ENCODE measurements around the gene ZDHHC1. TPM values are rescaled to one million over a fixed set of nuclear protein-coding genes. Genes with fewer than 3 reads are reported as not detected.

ZDHHC1 gene
- total RNA-seq, 1 donor, result 7.6 TPM

DNA sequence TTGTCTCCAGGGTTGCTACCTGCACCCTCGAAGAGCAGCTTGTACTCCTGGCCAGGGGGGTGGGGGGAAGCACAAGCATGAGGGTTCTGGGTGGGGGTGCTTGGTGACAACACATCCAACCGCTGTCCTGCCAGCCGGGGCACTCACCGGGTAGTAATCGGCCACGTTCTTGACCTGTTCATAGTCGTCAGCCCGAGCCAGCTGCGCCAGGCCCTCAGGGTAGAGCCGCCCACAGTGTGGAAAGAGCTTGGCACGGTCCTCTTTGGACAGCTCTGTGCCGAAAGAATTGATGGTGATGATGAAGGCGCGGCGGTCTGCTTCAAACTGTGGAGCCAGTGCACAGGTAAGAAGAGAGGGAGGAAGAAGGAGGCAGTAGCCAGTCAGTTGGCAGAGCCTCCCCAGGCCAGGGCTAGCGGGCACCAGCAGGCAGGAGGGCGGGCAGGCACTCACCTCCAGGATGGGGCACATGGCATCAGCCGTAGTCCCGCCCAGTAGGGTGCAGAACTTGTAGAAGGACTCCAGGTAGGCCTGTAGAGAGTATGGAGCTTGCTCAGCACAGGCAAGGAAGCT lies 22.6 kb upstream of the ZDHHC1 start:
- no peak for DNase-seq (ENCODE audit: low read depth)
- no peak overlapping the region for H3K4me3 ChIP-seq (ENCODE audit: low read depth, low read length)
- TF ChIP-seq, protein P1, sequence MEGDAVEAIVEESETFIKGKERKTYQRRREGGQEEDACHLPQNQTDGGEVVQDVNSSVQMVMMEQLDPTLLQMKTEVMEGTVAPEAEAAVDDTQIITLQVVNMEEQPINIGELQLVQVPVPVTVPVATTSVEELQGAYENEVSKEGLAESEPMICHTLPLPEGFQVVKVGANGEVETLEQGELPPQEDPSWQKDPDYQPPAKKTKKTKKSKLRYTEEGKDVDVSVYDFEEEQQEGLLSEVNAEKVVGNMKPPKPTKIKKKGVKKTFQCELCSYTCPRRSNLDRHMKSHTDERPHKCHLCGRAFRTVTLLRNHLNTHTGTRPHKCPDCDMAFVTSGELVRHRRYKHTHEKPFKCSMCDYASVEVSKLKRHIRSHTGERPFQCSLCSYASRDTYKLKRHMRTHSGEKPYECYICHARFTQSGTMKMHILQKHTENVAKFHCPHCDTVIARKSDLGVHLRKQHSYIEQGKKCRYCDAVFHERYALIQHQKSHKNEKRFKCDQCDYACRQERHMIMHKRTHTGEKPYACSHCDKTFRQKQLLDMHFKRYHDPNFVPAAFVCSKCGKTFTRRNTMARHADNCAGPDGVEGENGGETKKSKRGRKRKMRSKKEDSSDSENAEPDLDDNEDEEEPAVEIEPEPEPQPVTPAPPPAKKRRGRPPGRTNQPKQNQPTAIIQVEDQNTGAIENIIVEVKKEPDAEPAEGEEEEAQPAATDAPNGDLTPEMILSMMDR (IDR thresholded peaks at IDR 0.05; ENCODE audit: insufficient read depth, low read length), result no peak

DNA sequence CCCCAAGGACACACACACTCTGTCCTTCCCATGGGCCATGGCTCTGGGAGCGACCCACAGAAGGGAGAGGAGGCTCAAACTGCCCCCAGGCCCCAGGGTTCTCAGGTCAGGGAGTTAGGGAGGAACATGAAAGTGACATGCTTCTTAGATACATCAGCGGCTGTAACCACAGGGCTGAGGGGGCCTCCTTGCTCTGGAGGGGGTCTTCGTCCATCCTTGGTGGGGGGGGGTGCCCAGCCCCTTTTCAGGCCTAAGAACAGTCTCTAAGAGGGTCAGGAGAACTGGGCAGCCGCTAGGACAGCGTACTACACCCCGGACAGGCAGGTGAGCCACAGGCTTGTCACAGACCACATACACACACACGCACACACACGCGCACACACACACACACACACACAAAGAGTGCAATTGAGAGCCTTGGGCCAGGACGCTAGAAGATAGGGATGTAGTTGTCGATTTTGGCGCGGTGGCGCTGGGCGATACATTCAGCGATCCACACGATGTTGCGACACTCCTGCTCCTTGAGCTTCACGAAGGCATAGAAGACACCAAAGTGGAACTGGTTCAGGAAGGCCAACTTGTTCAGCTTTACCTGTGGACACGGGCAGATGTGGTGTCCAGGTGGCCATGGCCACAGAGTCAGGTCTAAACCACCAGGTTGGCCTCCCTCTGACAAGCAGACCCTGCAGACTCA lies 22.0 kb upstream of the ZDHHC1 start:
- DNase-seq (ENCODE audit: low read depth), result no peak
- H3K4me3 ChIP-seq (ENCODE audit: low read depth, low read length), result no peak overlapping the region
- TF ChIP-seq, protein P1 (IDR thresholded peaks at IDR 0.05; ENCODE audit: insufficient read depth, low read length), result no peak

DNA sequence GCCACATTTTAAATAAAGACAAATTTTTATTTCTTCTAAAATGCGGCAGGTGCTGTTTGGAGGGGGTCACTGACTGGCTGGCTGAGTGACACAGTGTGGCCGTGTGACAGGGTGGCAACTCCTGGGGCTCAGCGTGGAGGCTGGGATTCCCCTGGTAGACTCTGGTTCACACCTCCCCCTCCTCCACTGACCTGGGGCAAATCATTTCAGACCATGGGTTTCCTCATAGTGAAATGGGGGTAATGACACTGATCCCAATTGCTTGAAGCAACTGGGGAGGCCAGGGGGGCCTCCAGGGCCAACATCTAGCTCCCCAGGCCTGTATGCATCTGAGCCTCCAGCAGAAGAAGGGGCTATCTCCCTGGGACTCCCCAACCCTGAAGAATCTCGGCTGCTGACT lies 21.2 kb upstream of the ZDHHC1 start:
- H3K4me3 ChIP-seq (ENCODE audit: low read depth, low read length), result no peak overlapping the region
- no peak for DNase-seq (ENCODE audit: low read depth)
- TF ChIP-seq, protein P1 (IDR thresholded peaks at IDR 0.05; ENCODE audit: insufficient read depth, low read length), result no peak

DNA sequence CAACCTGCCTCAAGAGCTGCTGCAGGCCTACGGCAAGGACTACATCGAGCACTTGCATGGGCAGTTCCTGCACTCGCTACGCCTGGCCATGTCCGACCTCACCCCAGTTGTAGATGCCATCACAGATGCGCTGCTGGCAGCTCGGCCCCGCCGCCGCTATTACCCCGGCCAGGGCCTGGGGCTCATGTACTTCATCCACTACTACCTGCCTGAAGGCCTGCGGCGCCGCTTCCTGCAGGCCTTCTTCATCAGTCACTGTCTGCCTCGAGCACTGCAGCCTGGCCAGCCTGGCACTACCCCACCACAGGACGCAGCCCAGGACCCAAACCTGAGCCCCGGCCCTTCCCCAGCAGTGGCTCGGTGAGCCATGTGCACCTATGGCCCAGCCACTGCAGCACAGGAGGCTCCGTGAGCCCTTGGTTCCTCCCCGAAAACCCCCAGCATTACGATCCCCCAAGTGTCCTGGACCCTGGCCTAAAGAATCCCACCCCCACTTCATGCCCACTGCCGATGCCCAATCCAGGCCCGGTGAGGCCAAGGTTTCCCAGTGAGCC lies 20.4 kb upstream of the ZDHHC1 start:
- DNase-seq (ENCODE audit: low read depth), result no peak
- TF ChIP-seq, protein P1 (IDR thresholded peaks at IDR 0.05; ENCODE audit: insufficient read depth, low read length), result no peak
- H3K4me3 ChIP-seq (ENCODE audit: low read depth, low read length), result no peak overlapping the region

DNA sequence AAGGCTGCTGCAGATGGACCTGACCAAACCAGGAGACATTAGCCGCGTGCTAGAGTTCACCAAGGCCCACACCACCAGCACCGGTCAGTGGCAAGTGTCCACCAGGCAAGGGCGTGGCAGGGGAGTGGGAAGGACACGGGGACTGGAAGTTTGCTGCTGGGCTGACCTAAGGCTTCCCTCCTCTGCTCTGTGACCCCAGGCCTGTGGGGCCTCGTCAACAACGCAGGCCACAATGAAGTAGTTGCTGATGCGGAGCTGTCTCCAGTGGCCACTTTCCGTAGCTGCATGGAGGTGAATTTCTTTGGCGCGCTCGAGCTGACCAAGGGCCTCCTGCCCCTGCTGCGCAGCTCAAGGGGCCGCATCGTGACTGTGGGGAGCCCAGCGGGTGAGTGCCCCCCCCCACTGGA lies 19.5 kb upstream of the ZDHHC1 start:
- DNase-seq (ENCODE audit: low read depth), result no peak
- TF ChIP-seq, protein P1 (IDR thresholded peaks at IDR 0.05; ENCODE audit: insufficient read depth, low read length), result no peak
- no peak overlapping the region for H3K4me3 ChIP-seq (ENCODE audit: low read depth, low read length)

DNA sequence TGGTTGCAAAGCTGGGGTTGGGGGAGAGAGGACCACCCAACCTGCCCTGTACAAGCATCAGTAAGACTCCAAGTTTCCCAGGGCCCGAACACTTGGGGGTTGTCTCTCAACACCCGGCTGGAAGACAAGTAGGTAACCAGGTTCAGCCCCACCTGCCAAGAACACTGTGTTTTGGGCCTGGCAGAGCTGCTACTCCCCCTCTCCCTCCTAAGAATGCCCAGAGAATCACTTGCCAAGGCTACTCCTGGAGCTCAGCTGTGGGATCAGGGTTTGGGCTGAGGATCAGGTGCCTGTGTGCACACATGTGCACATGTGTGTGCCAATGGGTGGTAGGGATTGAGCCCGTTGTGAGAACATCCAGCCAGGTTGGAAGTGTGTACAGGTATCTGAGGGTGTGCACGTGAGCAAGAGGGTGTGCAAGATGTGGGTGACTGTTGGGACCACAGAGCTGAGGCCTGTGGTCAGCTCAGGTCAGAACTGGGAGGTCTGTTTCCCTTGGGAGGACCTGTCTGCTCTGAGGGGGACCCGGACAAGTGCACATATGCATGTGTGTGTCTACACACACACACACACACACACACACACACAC lies 16.9 kb upstream of the ZDHHC1 start:
- no peak for DNase-seq (ENCODE audit: low read depth)
- no peak overlapping the region for H3K4me3 ChIP-seq (ENCODE audit: low read depth, low read length)
- TF ChIP-seq, protein P1 (IDR thresholded peaks at IDR 0.05; ENCODE audit: insufficient read depth, low read length), result no peak

Measured in fibroblast of the aortic adventitia (primary cell).